ENCODE results near the gene CCDC150. TPM values are rescaled to one million over a fixed set of nuclear protein-coding genes. Genes with fewer than 3 reads are reported as not detected.

CCDC150 gene
- total RNA-seq (2021; ENCODE audit: unreplicated experiment) (29.2 TPM), Bru-seq, nascent RNA (percentile 64 among the genes with signal in this experiment), BruChase-seq, experiment 1, labeled RNA remaining after a 6-hour chase (percentile 58 among the genes with signal in this experiment), BruChase-seq, experiment 2, labeled RNA remaining after a 2-hour chase (percentile 59 among the genes with signal in this experiment)
- 8.7 and 11.5 TPM in 2 replicates for polyA plus RNA-seq (2012)
- long read RNA-seq, partial matches to known transcripts: 5 of 19 reads
- long read RNA-seq, other reads (novel, unspliced or antisense): 14 of 19 reads

DNA sequence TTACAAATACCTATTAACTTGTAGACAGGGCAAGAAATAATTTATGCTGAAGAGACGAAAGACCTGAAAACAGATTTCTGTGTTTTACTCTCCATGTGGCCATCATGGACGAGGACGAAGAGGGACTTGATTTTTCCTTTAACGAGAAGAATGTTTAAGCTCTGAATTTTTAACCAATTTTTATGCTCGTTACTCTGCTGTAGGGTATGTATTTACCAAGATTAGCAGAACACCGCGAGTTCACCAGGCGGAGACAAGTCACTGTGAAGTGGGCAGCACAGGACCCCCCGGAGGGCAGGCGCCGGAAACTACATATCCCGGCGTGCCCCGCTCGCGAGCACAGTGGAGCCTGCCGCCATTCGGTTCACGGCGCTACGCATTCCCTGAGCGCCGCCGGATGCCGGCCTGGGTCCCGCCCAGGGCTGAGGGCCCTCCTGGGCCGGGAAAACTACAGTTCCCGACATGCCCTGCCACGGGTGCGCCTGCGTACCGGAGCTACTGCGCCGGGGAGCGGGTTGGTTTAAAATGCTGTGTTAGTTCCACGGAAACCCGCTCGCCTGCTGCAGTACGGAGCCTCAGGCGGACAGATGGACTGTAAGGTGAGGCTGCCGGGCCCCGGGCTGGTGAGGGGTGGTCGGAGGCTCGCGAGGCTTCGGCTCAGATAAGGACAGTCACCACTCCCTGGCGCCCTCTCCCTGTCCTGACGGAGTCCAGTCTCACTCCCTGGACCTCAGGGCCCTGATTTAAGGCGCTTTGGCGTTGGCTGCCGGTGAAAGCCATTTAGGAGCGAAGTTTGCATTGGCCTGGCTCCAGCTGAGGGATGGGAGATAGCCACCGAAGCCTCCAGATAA lies at the start of gene CCDC150:
CCDC150 (plus strand) TSS at position 536 of the 851 bp plus-strand sequence; CDS start at position 588, 52 bp downstream.
- Histone ChIP-seq H3K79me2 (ENCODE audit: insufficient read depth, low read length) (peaks cover 46% of the 10 kb centered on the region), H3K9ac (ENCODE audit: low read length) (peak within 1 kb of the TSS; percentile 75), H3K4me3 (replicated peaks in 1 of 2; ENCODE audit: low read depth in 1 of 2, low read length in 2 of 2) (peak within 1 kb of the TSS; percentile 85), H3K27ac (ENCODE audit: low read depth, low read length) (peak within 1 kb of the TSS; percentile 30), H3K9me2 (ENCODE audit: insufficient read depth) (no peaks in the 10 kb centered on the region), H3K4me1 (ENCODE audit: control insufficient read depth in 1 of 2, insufficient read depth in 2 of 2, low read length in 2 of 2) (peaks cover 5 to 11% of the 10 kb centered on the region in 2 experiments; a peak in 3 of 4 replicates), H3K36me3 (ENCODE audit: control insufficient read depth in 1 of 2, insufficient read depth in 2 of 2, low read length in 2 of 2) (no peaks in the 10 kb centered on the region), H3K9me3 (ENCODE audit: control insufficient read depth in 1 of 2, insufficient read depth in 1 of 2, low read depth in 1 of 2, low read length in 2 of 2) (no peaks in the 10 kb centered on the region), H3K27me3 (ENCODE audit: insufficient read depth, low read length) (no peaks in the 10 kb centered on the region), H4K20me1 (ENCODE audit: insufficient read depth) (no peaks in the 10 kb centered on the region), H3K4me2 (ENCODE audit: low read length) (peak within 1 kb of the TSS; percentile 70), H2AFZ (ENCODE audit: low read depth, low read length, poor library complexity, severe bottlenecking) (peak within 1 kb of the TSS; percentile 99)
- intact Hi-C loops (cut with micrococcal nuclease): no loop called here
- POLR2A ChIA-PET: no interaction called here
- ATAC-seq (peak; percentile 100), DNase-seq (ENCODE audit: low read depth, low spot score) (peak; percentile 88)
- CTCF ChIA-PET: interaction anchor here (1.4 kb wide), 1 partner anchor 112 kb away, joined by 4 read pairs; no protein-coding TSS in a partner anchor
- RAD21 ChIA-PET (ENCODE audit: low non-redundant PET in 1 of 2, low total read pairs in 2 of 2, uncharacterized antibody in 2 of 2, unreplicated experiment in 2 of 2): no interaction called here
- no TSS peak for BruUV-seq (replicated peaks)
- no peak for TF ChIP-seq CEBPB (IDR thresholded peaks at IDR 0.05; ENCODE audit: low read depth)
- no peak for TF ChIP-seq RAD21 (IDR thresholded peaks at IDR 0.05; ENCODE audit: low read depth)
- TF ChIP-seq, protein P1, sequence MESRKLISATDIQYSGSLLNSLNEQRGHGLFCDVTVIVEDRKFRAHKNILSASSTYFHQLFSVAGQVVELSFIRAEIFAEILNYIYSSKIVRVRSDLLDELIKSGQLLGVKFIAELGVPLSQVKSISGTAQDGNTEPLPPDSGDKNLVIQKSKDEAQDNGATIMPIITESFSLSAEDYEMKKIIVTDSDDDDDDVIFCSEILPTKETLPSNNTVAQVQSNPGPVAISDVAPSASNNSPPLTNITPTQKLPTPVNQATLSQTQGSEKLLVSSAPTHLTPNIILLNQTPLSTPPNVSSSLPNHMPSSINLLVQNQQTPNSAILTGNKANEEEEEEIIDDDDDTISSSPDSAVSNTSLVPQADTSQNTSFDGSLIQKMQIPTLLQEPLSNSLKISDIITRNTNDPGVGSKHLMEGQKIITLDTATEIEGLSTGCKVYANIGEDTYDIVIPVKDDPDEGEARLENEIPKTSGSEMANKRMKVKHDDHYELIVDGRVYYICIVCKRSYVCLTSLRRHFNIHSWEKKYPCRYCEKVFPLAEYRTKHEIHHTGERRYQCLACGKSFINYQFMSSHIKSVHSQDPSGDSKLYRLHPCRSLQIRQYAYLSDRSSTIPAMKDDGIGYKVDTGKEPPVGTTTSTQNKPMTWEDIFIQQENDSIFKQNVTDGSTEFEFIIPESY (IDR thresholded peaks at IDR 0.05; ENCODE audit: extremely low read depth, insufficient replicate concordance, low read length): no peak
- TF ChIP-seq, protein P2, sequence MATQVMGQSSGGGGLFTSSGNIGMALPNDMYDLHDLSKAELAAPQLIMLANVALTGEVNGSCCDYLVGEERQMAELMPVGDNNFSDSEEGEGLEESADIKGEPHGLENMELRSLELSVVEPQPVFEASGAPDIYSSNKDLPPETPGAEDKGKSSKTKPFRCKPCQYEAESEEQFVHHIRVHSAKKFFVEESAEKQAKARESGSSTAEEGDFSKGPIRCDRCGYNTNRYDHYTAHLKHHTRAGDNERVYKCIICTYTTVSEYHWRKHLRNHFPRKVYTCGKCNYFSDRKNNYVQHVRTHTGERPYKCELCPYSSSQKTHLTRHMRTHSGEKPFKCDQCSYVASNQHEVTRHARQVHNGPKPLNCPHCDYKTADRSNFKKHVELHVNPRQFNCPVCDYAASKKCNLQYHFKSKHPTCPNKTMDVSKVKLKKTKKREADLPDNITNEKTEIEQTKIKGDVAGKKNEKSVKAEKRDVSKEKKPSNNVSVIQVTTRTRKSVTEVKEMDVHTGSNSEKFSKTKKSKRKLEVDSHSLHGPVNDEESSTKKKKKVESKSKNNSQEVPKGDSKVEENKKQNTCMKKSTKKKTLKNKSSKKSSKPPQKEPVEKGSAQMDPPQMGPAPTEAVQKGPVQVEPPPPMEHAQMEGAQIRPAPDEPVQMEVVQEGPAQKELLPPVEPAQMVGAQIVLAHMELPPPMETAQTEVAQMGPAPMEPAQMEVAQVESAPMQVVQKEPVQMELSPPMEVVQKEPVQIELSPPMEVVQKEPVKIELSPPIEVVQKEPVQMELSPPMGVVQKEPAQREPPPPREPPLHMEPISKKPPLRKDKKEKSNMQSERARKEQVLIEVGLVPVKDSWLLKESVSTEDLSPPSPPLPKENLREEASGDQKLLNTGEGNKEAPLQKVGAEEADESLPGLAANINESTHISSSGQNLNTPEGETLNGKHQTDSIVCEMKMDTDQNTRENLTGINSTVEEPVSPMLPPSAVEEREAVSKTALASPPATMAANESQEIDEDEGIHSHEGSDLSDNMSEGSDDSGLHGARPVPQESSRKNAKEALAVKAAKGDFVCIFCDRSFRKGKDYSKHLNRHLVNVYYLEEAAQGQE (IDR thresholded peaks at IDR 0.05; ENCODE audit: low read depth): no peak
- TF ChIP-seq SP1 (IDR thresholded peaks at IDR 0.05; ENCODE audit: low read depth): peak; percentile 73; the same call in 1 of the 2 replicates
- TF ChIP-seq YY1 (IDR thresholded peaks at IDR 0.05; ENCODE audit: extremely low read depth, insufficient replicate concordance, low read depth, low read length): peak; percentile 95
- TF ChIP-seq SRF (IDR thresholded peaks at IDR 0.05; ENCODE audit: low read depth): peak; percentile 87
- TF ChIP-seq TCF7L2 (IDR thresholded peaks at IDR 0.05; ENCODE audit: borderline replicate concordance, extremely low read depth, insufficient read depth, insufficient read length): peak; percentile 54
- no peak for TF ChIP-seq JUND (IDR thresholded peaks at IDR 0.05)
- no peak; the same call in 1 of the 2 replicates for TF ChIP-seq CBX3 (IDR thresholded peaks at IDR 0.05; ENCODE audit: low read depth)
- TF ChIP-seq, protein P3, sequence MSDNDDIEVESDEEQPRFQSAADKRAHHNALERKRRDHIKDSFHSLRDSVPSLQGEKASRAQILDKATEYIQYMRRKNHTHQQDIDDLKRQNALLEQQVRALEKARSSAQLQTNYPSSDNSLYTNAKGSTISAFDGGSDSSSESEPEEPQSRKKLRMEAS (IDR thresholded peaks at IDR 0.05): peak; percentile 61
- no peak; the same call in 1 of the 2 replicates for TF ChIP-seq ELF1 (IDR thresholded peaks at IDR 0.05; ENCODE audit: borderline replicate concordance, low read depth)
- TF ChIP-seq EZH2 (IDR thresholded peaks at IDR 0.05): no peak
- TF ChIP-seq, protein P4, sequence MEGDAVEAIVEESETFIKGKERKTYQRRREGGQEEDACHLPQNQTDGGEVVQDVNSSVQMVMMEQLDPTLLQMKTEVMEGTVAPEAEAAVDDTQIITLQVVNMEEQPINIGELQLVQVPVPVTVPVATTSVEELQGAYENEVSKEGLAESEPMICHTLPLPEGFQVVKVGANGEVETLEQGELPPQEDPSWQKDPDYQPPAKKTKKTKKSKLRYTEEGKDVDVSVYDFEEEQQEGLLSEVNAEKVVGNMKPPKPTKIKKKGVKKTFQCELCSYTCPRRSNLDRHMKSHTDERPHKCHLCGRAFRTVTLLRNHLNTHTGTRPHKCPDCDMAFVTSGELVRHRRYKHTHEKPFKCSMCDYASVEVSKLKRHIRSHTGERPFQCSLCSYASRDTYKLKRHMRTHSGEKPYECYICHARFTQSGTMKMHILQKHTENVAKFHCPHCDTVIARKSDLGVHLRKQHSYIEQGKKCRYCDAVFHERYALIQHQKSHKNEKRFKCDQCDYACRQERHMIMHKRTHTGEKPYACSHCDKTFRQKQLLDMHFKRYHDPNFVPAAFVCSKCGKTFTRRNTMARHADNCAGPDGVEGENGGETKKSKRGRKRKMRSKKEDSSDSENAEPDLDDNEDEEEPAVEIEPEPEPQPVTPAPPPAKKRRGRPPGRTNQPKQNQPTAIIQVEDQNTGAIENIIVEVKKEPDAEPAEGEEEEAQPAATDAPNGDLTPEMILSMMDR (IDR thresholded peaks at IDR 0.05 in 2 of 3, conservative IDR thresholded peaks at IDR 0.05 in 1 of 3; ENCODE audit: borderline replicate concordance in 1 of 3, insufficient read depth in 1 of 3, low read depth in 2 of 3, low read length in 2 of 3): peak in 1 of 3 experiments; percentile 15; a peak in 1 of 6 replicates
- peak; percentile 69 for TF ChIP-seq POLR2A (IDR thresholded peaks at IDR 0.05; ENCODE audit: borderline replicate concordance, extremely low read depth, insufficient read depth, insufficient read length)
- no peak for TF ChIP-seq FOSL1 (IDR thresholded peaks at IDR 0.05; ENCODE audit: low read depth)
- no peak for TF ChIP-seq EZH2phosphoT487 (IDR thresholded peaks at IDR 0.05; ENCODE audit: borderline replicate concordance)
